GM20000 (cell line): ENCODE results near the gene SLC38A8.

Source experiments
- DNase-seq: peaks from one replicate; pipeline ENCODE4 v3.0.0; 2012; ENCODE audit warnings: low spot score
- CTCF ChIP-seq: IDR thresholded peaks from 2 replicates; pipeline ENCODE4 v1.5.1; 2012; ENCODE audit warnings: mild to moderate bottlenecking, control low read depth; ENCODE audit errors: extremely low read depth, missing control alignments

The SLC38A8 gene

GRCh38 chr16:84018710-84019109, 23.9 kb downstream of the SLC38A8 start:
- no peak for TF ChIP-seq CTCF
- no peak for DNase-seq

GRCh38 chr16:84016477-84016876, 26.1 kb downstream of the SLC38A8 start:
- no peak for TF ChIP-seq CTCF
- DNase-seq = no peak

GRCh38 chr16:84015399-84015798, 27.2 kb downstream of the SLC38A8 start:
- no peak for DNase-seq
- TF ChIP-seq CTCF = no peak

GRCh38 chr16:84014570-84015327, 27.8 kb downstream of the SLC38A8 start:
- no peak for TF ChIP-seq CTCF

GRCh38 chr16:84013787-84014569, 28.6 kb downstream of the SLC38A8 start:
- TF ChIP-seq CTCF = no peak
- peak; percentile 69 for DNase-seq

More at GRCh38 chr16:84014570-84015327, 27.8 kb downstream of the SLC38A8 start:
- no peak for DNase-seq

GRCh38 chr16:84009282-84009681, 33.3 kb downstream of the SLC38A8 start:
- no peak for DNase-seq
- no peak for TF ChIP-seq CTCF

GRCh38 chr16:84007965-84008364, 34.6 kb downstream of the SLC38A8 start:
- TF ChIP-seq CTCF = no peak
- no peak for DNase-seq
